ENCODE measurements around the gene PRSS27. TPM values are rescaled to one million over a fixed set of nuclear protein-coding genes. Genes with fewer than 3 reads are reported as not detected.

Gene PRSS27
- total and polyA plus RNA-seq, 2 donors (not counting 3 experiments of a cell fraction or from before 2014, with no cell fraction given), result 0.33 to 0.53 TPM

DNA sequence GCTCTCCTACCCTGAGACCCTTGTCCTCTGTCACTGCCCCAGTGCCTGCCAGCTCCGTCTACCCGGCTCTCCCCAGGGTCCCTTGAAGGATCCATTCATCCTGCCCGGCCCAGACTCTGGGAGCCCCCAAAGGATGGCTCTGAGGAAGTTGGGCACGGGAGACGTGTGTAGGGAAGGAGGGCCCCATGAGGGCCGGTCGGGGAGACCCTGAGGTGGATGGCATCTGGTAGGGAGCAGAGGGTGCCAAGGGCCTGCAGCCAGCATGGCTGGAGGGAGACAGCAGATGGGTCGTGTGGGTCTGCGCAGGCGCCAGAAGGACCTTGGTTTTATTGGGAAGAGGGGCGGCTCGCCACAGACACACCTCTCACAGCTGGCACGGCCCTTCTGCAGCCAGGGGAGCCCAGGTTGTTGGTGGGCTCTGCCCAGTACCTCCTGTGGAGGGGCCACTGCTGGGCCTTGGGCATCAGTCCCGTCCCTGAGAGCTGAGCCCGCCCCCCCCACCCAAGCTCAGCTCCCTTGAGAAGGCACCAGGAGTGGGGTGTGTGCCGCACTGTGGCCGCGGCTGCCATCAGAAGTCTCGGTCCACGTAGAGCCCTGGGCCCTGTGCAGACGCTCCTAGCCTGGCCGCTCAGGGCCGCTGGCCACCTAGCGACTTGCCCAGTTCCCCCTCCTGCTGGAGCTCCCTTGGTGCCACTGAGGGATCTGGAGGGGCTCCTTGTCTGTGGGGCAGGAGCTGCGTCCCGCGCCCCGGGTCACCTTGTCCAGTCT, 21.7 kb downstream of the PRSS27 start:
- H4K20me1 ChIP-seq (replicated peaks; ENCODE audit: control insufficient read depth, extremely low read depth, insufficient read depth, low read length), result no peaks in the 10 kb centered on the region
- no TSS peak for BruUV-seq (replicated peaks)
- no peak overlapping the region for H3K4me3 ChIP-seq (replicated peaks in 1 of 3; ENCODE audit: insufficient read depth in 1 of 3, low read depth in 1 of 3, low read length in 3 of 3)
- H3K27me3 ChIP-seq (ENCODE audit: control insufficient read depth in 2 of 2, insufficient read depth in 2 of 2, low read length in 2 of 2), result no peaks in the 10 kb centered on the region
- no peaks in the 10 kb centered on the region for H3K4me1 ChIP-seq (ENCODE audit: control insufficient read depth, extremely low read depth, insufficient read depth, low read length)
- peaks cover 5 to 49% of the 10 kb centered on the region in 2 experiments for H3K36me3 ChIP-seq (ENCODE audit: control insufficient read depth in 2 of 2, extremely low read depth in 1 of 2, insufficient read depth in 2 of 2, low read length in 2 of 2)
- no peak overlapping the region for H2AFZ ChIP-seq (ENCODE audit: low read depth, low read length)
- no peak for TF ChIP-seq EZH2 (IDR thresholded peaks at IDR 0.05; ENCODE audit: borderline replicate concordance, low read depth, low read length, severe bottlenecking)
- TF ChIP-seq POLR2A (IDR thresholded peaks at IDR 0.05; ENCODE audit: low read depth, low read length), result no peak
- TF ChIP-seq FOS (IDR thresholded peaks at IDR 0.05; ENCODE audit: borderline replicate concordance, insufficient read depth, low read length), result no peak
- TF ChIP-seq, protein P1, sequence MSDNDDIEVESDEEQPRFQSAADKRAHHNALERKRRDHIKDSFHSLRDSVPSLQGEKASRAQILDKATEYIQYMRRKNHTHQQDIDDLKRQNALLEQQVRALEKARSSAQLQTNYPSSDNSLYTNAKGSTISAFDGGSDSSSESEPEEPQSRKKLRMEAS (IDR thresholded peaks at IDR 0.05; ENCODE audit: insufficient read depth, insufficient read length), result no peak
- no peak for TF ChIP-seq GATA2 (IDR thresholded peaks at IDR 0.05; ENCODE audit: insufficient read depth, insufficient read length, low read depth, low read length)
- TF ChIP-seq MYC (IDR thresholded peaks at IDR 0.05; ENCODE audit: low read depth, low read length), result no peak
- TF ChIP-seq POLR2AphosphoS5 (IDR thresholded peaks at IDR 0.05; ENCODE audit: insufficient read depth, low read depth, low read length), result no peak
- H3K4me2 ChIP-seq (ENCODE audit: insufficient read depth, low read length), result no peak overlapping the region
- FAIRE-seq, result no peak
- H3K79me2 ChIP-seq (ENCODE audit: control insufficient read depth, insufficient read depth, low read length), result peaks cover 2% of the 10 kb centered on the region
- ChIA-PET CTCF (interaction anchor here (1.3 kb wide), 1 partner anchor 19 kb away, joined by 3 read pairs; no protein-coding TSS in a partner anchor), POLR2A (no interaction called here)
- intact Hi-C loops (cut with micrococcal nuclease), result no loop called here
- H3K9me3 ChIP-seq (replicated peaks; ENCODE audit: control insufficient read depth, insufficient read depth, low read length), result no peaks in the 10 kb centered on the region
- no peak for DNase-seq (ENCODE audit: low read depth, low spot score)
- dilution Hi-C loops (cut with MboI; ENCODE audit: extremely low pct_ligation_motif_present, low sequenced_read_pairs), result no loop called here
- H3K27ac ChIP-seq (ENCODE audit: insufficient read depth, low read depth, low read length), result no peak overlapping the region
- no peak overlapping the region for H3K9ac ChIP-seq (replicated peaks; ENCODE audit: extremely low read depth, insufficient read depth, low read length)
- no peaks in the 10 kb centered on the region for H3K9me1 ChIP-seq (replicated peaks; ENCODE audit: control insufficient read depth, extremely low read depth, insufficient read depth, low read length)

Measured in endothelial cell of umbilical vein (primary cell).